ENCODE results near the gene TNS1.

- TF ChIP-seq CTCF (IDR thresholded peaks at IDR 0.05) (no peak), POLR2A (IDR thresholded peaks at IDR 0.05) (no peak)
Measured at GRCh38 chr2:217919204-217919603, 83.6 kb downstream of the TNS1 start.

All from lower leg skin (tissue), 3 donors.